HG03196 (cell line): ENCODE measurements around the gene POU2AF3.
A peak's percentile ranks its signal among the peaks of the same experiment; 100 is the strongest.
"Not testable (repeated sequence)": the region's sequence is repeated elsewhere in the genome, so short reads cannot be mapped to it uniquely, and the experiment has no call there.

Experiments
- ATAC-seq: cut with Tn5 transposase; IDR thresholded peaks from one replicate; pipeline ENCODE4 v1.9.1; 2021; ENCODE audit not compliant: unreplicated experiment

POU2AF3 gene

GRCh38 chr11:111298413-111299100 is at the start of gene POU2AF3:
Gene POU2AF3 (plus strand): TSS chr11:111298546. CDS start chr11:111298582, 36 bp downstream.
- ATAC-seq, result peak; percentile 18

GRCh38 chr11:111250936-111251335 is 47.4 kb upstream of the POU2AF3 start:
- ATAC-seq, result no peak

GRCh38 chr11:111253131-111253530 is 45.2 kb upstream of the POU2AF3 start:
- no peak for ATAC-seq

- ATAC-seq, result no peak
These were observed 44.7 kb upstream of the POU2AF3 start for GRCh38 chr11:111253630-111254029.

- no peak for ATAC-seq
These were observed 40.3 kb upstream of the POU2AF3 start for GRCh38 chr11:111258046-111258445.

- ATAC-seq, result no peak
These were observed 38.5 kb upstream of the POU2AF3 start for GRCh38 chr11:111259896-111260295.

GRCh38 chr11:111260811-111261210 is 37.5 kb upstream of the POU2AF3 start:
- no peak for ATAC-seq

- ATAC-seq, result no peak
These were observed 33.7 kb upstream of the POU2AF3 start for GRCh38 chr11:111264646-111265045.

- ATAC-seq, result no peak
These were observed 32.9 kb upstream of the POU2AF3 start for GRCh38 chr11:111265421-111265820.

GRCh38 chr11:111268303-111268702 is 30.0 kb upstream of the POU2AF3 start:
- not testable (repeated sequence) for ATAC-seq

- no peak for ATAC-seq
These were observed 29.0 kb upstream of the POU2AF3 start for GRCh38 chr11:111269146-111269868.

- no peak for ATAC-seq
These were observed 25.9 kb upstream of the POU2AF3 start for GRCh38 chr11:111272420-111272819.

GRCh38 chr11:111282562-111283075 is 15.7 kb upstream of the POU2AF3 start:
- ATAC-seq, result no peak

GRCh38 chr11:111283945-111284481 is 14.3 kb upstream of the POU2AF3 start:
- ATAC-seq, result no peak

GRCh38 chr11:111285189-111286091 is 12.9 kb upstream of the POU2AF3 start:
- no peak for ATAC-seq

- ATAC-seq, result no peak
These were observed 6.6 kb upstream of the POU2AF3 start for GRCh38 chr11:111291764-111292163.

- not testable (repeated sequence) for ATAC-seq
These were observed 5.9 kb upstream of the POU2AF3 start for GRCh38 chr11:111292408-111292807.

- ATAC-seq, result no peak
These were observed 2.1 kb upstream of the POU2AF3 start for GRCh38 chr11:111296196-111296595.

- ATAC-seq, result no peak
These were observed 650 bp upstream of the POU2AF3 start for GRCh38 chr11:111297696-111298095.

- ATAC-seq, result peak; percentile 65
These were observed 1.0 kb downstream of the POU2AF3 start for GRCh38 chr11:111299101-111300026.
